Germinal center (tissue), 1 donor: ENCODE results near the gene TARS2.

Experiments
- DNase-seq: peaks from one replicate; pipeline ENCODE4 v3.0.0; 2012; ENCODE audit warnings: mixed read lengths, low spot score

Gene TARS2

DNA sequence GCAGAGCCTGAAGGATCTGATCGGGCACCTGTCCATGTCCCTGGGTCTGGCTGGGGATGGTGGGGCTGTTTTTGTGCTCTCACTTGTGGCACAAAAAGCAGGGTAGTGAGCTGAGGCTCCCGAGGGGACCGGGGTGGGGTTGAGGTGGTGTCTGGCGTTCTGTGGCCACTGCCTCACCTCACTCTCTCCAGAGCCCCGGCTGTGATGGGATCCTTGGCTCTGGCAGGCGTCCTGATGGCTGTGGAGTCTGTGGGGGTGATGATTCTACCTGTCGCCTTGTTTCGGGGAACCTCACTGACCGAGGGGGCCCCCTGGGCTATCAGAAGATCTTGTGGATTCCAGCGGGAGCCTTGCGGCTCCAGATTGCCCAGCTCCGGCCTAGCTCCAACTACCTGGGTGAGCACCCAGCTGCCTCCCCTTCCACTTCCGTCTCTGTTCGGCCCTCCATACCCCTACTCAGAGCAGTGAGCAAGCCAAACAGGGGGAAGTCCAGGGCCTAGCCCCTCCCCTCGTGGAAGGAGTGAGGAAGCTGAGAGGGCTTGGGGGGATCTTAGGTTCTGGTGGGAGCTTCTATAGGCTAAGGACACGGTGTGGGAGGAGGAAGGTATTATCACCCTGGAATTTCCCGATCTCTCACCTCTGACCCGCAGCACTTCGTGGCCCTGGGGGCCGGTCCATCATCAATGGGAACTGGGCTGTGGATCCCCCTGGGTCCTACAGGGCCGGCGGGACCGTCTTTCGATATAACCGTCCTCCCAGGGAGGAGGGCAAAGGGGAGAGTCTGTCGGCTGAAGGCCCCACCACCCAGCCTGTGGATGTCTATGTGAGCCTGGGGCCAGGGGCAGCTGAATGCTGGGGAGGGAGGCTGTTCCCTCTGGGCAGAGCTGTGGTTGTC lies 69.0 kb downstream of the TARS2 start:
- no peak for DNase-seq

DNA sequence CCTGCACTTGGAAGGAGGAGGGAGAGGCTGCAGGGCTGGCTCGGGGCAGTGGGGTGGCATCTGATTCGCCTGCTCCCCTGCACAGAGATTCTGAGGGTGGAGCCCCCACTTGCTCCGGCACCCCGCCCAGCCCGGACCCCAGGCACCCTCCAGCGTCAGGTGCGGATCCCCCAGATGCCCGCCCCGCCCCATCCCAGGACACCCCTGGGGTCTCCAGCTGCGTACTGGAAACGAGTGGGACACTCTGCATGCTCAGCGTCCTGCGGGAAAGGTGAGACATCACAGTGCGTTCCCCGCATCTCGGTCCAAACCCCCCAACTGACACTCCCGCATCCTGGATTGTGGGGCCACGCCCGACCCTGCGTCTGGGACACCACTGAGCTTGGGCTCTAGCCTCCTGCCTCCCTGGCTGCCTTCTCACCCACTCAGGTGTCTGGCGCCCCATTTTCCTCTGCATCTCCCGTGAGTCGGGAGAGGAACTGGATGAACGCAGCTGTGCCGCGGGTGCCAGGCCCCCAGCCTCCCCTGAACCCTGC lies 69.9 kb downstream of the TARS2 start:
- DNase-seq: no peak
